Tibial nerve (tissue), 4 donors: ENCODE results near the gene SMCO4.

Source experiments
- EP300 ChIP-seq, 2 donors: sonication (generic); formaldehyde crosslinking; IDR thresholded peaks; one replicate each; pipeline ENCODE4 v1.6.1; 2017; ENCODE audit warnings: antibody characterized with exemption in 2 of 2, mild to moderate bottlenecking in 1 of 2
- POLR2A ChIP-seq, 2 donors: fragments of 450-650 bp; IDR thresholded peaks; one replicate each; pipeline ENCODE4 v1.6.1; 2017; ENCODE audit warnings: antibody characterized with exemption in 2 of 2, mild to moderate bottlenecking in 2 of 2, moderate library complexity in 2 of 2
- TF ChIP-seq, protein P1 (sequence below), 5 experiments: fragments of 200-600 bp in 3 of 5; fragments of 450-650 bp in 2 of 5; sonication (generic) in 3 of 5; IDR thresholded peaks; one replicate each; pipeline ENCODE4 v1.5.1; 2016 to 2019; ENCODE audit warnings: antibody characterized with exemption in 5 of 5, mild to moderate bottlenecking in 3 of 5, moderate library complexity in 2 of 5

DNA sequence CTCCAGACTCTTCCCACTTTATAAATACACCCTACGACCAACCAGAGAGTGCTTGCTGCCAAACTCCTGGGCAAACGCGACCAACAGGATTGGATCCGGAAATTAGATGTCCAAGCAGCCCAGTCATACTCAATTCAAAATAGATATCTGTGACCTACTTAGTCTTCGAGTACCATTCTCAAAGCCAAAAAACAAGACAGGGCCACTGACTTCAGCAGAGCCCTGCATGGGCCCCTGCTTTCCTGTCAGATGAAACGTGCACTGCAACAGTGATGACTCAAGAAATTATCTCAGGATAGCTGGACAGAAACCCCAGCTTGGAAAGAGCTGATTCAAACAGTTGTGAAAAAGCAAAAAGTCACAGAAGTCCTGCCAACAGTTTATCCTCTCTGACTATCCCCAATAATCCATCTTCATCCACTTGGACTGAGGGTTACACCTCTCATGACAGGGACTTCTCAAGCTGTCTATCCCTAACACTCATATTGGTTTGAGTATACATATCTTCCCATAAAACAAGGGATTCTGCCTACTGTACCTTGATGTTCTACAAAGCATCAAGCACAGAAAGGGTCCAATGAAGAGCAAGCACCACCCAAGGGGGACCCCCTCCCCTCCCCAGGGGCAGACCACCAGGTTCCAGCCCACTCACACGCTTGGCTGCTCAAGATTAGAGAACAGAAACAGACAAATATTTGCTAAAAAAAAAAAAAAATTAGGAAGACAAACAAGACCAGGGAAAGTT is 17.4 kb downstream of the SMCO4 start:
- TF ChIP-seq, protein P1, sequence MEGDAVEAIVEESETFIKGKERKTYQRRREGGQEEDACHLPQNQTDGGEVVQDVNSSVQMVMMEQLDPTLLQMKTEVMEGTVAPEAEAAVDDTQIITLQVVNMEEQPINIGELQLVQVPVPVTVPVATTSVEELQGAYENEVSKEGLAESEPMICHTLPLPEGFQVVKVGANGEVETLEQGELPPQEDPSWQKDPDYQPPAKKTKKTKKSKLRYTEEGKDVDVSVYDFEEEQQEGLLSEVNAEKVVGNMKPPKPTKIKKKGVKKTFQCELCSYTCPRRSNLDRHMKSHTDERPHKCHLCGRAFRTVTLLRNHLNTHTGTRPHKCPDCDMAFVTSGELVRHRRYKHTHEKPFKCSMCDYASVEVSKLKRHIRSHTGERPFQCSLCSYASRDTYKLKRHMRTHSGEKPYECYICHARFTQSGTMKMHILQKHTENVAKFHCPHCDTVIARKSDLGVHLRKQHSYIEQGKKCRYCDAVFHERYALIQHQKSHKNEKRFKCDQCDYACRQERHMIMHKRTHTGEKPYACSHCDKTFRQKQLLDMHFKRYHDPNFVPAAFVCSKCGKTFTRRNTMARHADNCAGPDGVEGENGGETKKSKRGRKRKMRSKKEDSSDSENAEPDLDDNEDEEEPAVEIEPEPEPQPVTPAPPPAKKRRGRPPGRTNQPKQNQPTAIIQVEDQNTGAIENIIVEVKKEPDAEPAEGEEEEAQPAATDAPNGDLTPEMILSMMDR (IDR thresholded peaks at IDR 0.05), result no peak
- TF ChIP-seq POLR2A (IDR thresholded peaks at IDR 0.05) (no peak), EP300 (IDR thresholded peaks at IDR 0.05) (no peak)
